ENCODE measurements around the gene PIEZO2.

The PIEZO2 gene

GRCh38 chr18:11081009-11081532, 68.3 kb downstream of the PIEZO2 start:
- Histone ChIP-seq H3K4me3 (no peak overlapping the region), H3K9me3 (replicated peaks in 1 of 11) (no peaks in the 10 kb centered on the region), H3K27me3 (no peaks in the 10 kb centered on the region), H3K9ac (no peak overlapping the region), H3K4me2 (no peak overlapping the region), H3K27ac (no peak overlapping the region), H3K4me1 (no peaks in the 10 kb centered on the region), H4K20me1 (no peaks in the 10 kb centered on the region), H3K36me3 (no peaks in the 10 kb centered on the region)
- no peak for TF ChIP-seq Cebpa-rat (IDR thresholded peaks at IDR 0.05)

GRCh38 chr18:11078491-11078890, 70.9 kb downstream of the PIEZO2 start:
- Histone ChIP-seq H3K36me3 (no peaks in the 10 kb centered on the region), H3K4me2 (no peak overlapping the region), H3K27ac (no peak overlapping the region), H3K9ac (no peak overlapping the region), H3K27me3 (no peaks in the 10 kb centered on the region), H4K20me1 (no peaks in the 10 kb centered on the region), H3K4me3 (no peak overlapping the region), H3K9me3 (replicated peaks in 1 of 11) (no peaks in the 10 kb centered on the region), H3K4me1 (no peaks in the 10 kb centered on the region)
- TF ChIP-seq Cebpa-rat (IDR thresholded peaks at IDR 0.05), result no peak

- no peak overlapping the region for H3K4me2 ChIP-seq
- no peaks in the 10 kb centered on the region for H3K27me3 ChIP-seq
- no peaks in the 10 kb centered on the region for H3K9me3 ChIP-seq (replicated peaks in 1 of 11)
- H3K4me3 ChIP-seq, result no peak overlapping the region
- no peak overlapping the region for H3K9ac ChIP-seq
- H4K20me1 ChIP-seq, result no peaks in the 10 kb centered on the region
- H3K27ac ChIP-seq, result no peak overlapping the region
- H3K36me3 ChIP-seq, result no peaks in the 10 kb centered on the region
- H3K4me1 ChIP-seq, result no peaks in the 10 kb centered on the region
- no peak for TF ChIP-seq Cebpa-rat (IDR thresholded peaks at IDR 0.05)
These were observed 71.7 kb downstream of the PIEZO2 start for GRCh38 chr18:11077548-11078187.

GRCh38 chr18:11074889-11075288, 74.5 kb downstream of the PIEZO2 start:
- TF ChIP-seq Cebpa-rat (IDR thresholded peaks at IDR 0.05), result no peak
- Histone ChIP-seq H3K27me3 (no peaks in the 10 kb centered on the region), H3K4me2 (no peak overlapping the region)

GRCh38 chr18:11073971-11074370, 75.4 kb downstream of the PIEZO2 start:
- TF ChIP-seq Cebpa-rat (IDR thresholded peaks at IDR 0.05), result no peak
- H4K20me1 ChIP-seq, result no peaks in the 10 kb centered on the region
- no peaks in the 10 kb centered on the region for H3K36me3 ChIP-seq
- peaks cover 0 to 4% (median 0%) of the 10 kb centered on the region in 10 experiments; a peak in 1 of 20 replicates for H3K4me1 ChIP-seq
- no peak overlapping the region for H3K4me3 ChIP-seq
- H3K9me3 ChIP-seq (replicated peaks in 1 of 11), result no peaks in the 10 kb centered on the region
- no peak overlapping the region for H3K27ac ChIP-seq
- no peaks in the 10 kb centered on the region for H3K27me3 ChIP-seq
- H3K9ac ChIP-seq, result no peak overlapping the region
- no peak overlapping the region for H3K4me2 ChIP-seq

More at GRCh38 chr18:11074889-11075288, 74.5 kb downstream of the PIEZO2 start:
- Histone ChIP-seq H3K9ac (no peak overlapping the region), H3K9me3 (replicated peaks in 1 of 11) (no peaks in the 10 kb centered on the region), H3K36me3 (no peaks in the 10 kb centered on the region), H3K4me1 (peaks cover 0 to 4% (median 0%) of the 10 kb centered on the region in 10 experiments; a peak in 1 of 20 replicates), H3K4me3 (no peak overlapping the region), H4K20me1 (no peaks in the 10 kb centered on the region), H3K27ac (no peak overlapping the region)

GRCh38 chr18:11072632-11073031, 76.7 kb downstream of the PIEZO2 start:
- TF ChIP-seq Cebpa-rat (IDR thresholded peaks at IDR 0.05), result no peak
- Histone ChIP-seq H3K36me3 (no peaks in the 10 kb centered on the region), H3K4me1 (peaks cover 0 to 4% (median 0%) of the 10 kb centered on the region in 10 experiments; a peak in 1 of 20 replicates), H3K9ac (no peak overlapping the region), H3K27ac (no peak overlapping the region), H3K4me3 (no peak overlapping the region), H3K4me2 (no peak overlapping the region), H3K27me3 (no peaks in the 10 kb centered on the region), H3K9me3 (replicated peaks in 1 of 11) (peaks cover 0 to 5% (median 4%) of the 10 kb centered on the region in 11 experiments; a peak in 5 of 22 replicates), H4K20me1 (no peaks in the 10 kb centered on the region)

GRCh38 chr18:11071300-11071699, 78.1 kb downstream of the PIEZO2 start:
- Histone ChIP-seq H3K27ac (no peak overlapping the region), H3K9ac (no peak overlapping the region), H3K27me3 (no peaks in the 10 kb centered on the region), H3K4me2 (no peak overlapping the region), H3K36me3 (no peaks in the 10 kb centered on the region), H3K4me3 (no peak overlapping the region), H4K20me1 (no peaks in the 10 kb centered on the region), H3K4me1 (peaks cover 0 to 4% (median 0%) of the 10 kb centered on the region in 10 experiments; a peak in 1 of 20 replicates), H3K9me3 (replicated peaks in 1 of 11) (peaks cover 0 to 18% (median 5%) of the 10 kb centered on the region in 11 experiments; a peak in 9 of 22 replicates)
- no peak for TF ChIP-seq Cebpa-rat (IDR thresholded peaks at IDR 0.05)

GRCh38 chr18:11070593-11070992, 78.8 kb downstream of the PIEZO2 start:
- H3K4me2 ChIP-seq, result no peak overlapping the region
- TF ChIP-seq Cebpa-rat (IDR thresholded peaks at IDR 0.05), result no peak
- peaks cover 0 to 4% (median 0%) of the 10 kb centered on the region in 10 experiments; a peak in 1 of 20 replicates for H3K4me1 ChIP-seq
- no peak overlapping the region for H3K4me3 ChIP-seq
- H3K9ac ChIP-seq, result no peak overlapping the region
- no peaks in the 10 kb centered on the region for H4K20me1 ChIP-seq
- H3K27me3 ChIP-seq, result no peaks in the 10 kb centered on the region
- H3K27ac ChIP-seq, result no peak overlapping the region
- no peaks in the 10 kb centered on the region for H3K36me3 ChIP-seq
- H3K9me3 ChIP-seq (replicated peaks in 1 of 11), result peaks cover 0 to 18% (median 5%) of the 10 kb centered on the region in 11 experiments; a peak in 9 of 22 replicates

- no peaks in the 10 kb centered on the region for H4K20me1 ChIP-seq
- H3K4me1 ChIP-seq, result no peaks in the 10 kb centered on the region
- no peak overlapping the region for H3K4me2 ChIP-seq
- no peak overlapping the region for H3K4me3 ChIP-seq
- no peak overlapping the region for H3K27ac ChIP-seq
- TF ChIP-seq Cebpa-rat (IDR thresholded peaks at IDR 0.05), result no peak
- H3K9me3 ChIP-seq (replicated peaks in 1 of 11), result peaks cover 0 to 18% (median 5%) of the 10 kb centered on the region in 11 experiments; a peak in 9 of 22 replicates
- no peaks in the 10 kb centered on the region for H3K36me3 ChIP-seq
- H3K27me3 ChIP-seq, result no peaks in the 10 kb centered on the region
- H3K9ac ChIP-seq, result no peak overlapping the region
These were observed 83.3 kb downstream of the PIEZO2 start for GRCh38 chr18:11066038-11066437.
